GM12878 (cell line): ENCODE results near the gene STAG1. TPM values are rescaled to one million over a fixed set of nuclear protein-coding genes. Genes with fewer than 3 reads are reported as not detected.

Experiments used
- ATAC-seq: fragments of 200-7000 bp; cut with Tn5 transposase; 3 replicates; pipeline ENCODE4 v1.9.1; 2020; ENCODE audit warnings: mild to moderate bottlenecking, moderate library complexity
- BruUV-seq: library from RNA; stranded (reverse); fragments of 400-500 nt; replicated peaks from 2 replicates; lab custom pipeline; 2021; lab: Mats Ljungman, UMichigan
- CTCF ChIA-PET: fragments of 300-600 bp; sonication (Branson Sonifier 250); formaldehyde crosslinking; extraction: SDS; loops from one replicate; lab custom pipeline; 2021; ENCODE audit warnings: inconsistent platforms; lab: Yijun Ruan, JAX
- POLR2A ChIA-PET: fragments of 350-600 bp; formaldehyde crosslinking; extraction: SDS; loops from one replicate; lab custom pipeline; 2021; ENCODE audit warnings: inconsistent platforms; lab: Charles Lee
- RAD21 ChIA-PET: fragments of 300-600 bp; sonication (Branson Sonifier 250); formaldehyde crosslinking; loops from one replicate; lab custom pipeline; 2023; ENCODE audit warnings: antibody characterized with exemption; ENCODE audit not compliant: unreplicated experiment; lab: Charles Lee
- SMC1A ChIA-PET: fragments of 300-600 bp; sonication (Branson Sonifier 250); formaldehyde crosslinking; loops from one replicate; lab custom pipeline; 2023; ENCODE audit not compliant: unreplicated experiment, uncharacterized antibody; lab: Charles Lee
- DNase-seq: peaks from one replicate; pipeline ENCODE4 v3.0.0-alpha.2; 2011; ENCODE audit warnings: low read depth, low spot score
- FAIRE-seq: peaks from 3 replicates; lab custom pipeline; 2011; peaks lifted over from hg19 to GRCh38; lab: Jason Lieb, UNC
- H2AFZ ChIP-seq: 2 replicates; pipeline ENCODE4 v1.6.0; 2011; ENCODE audit warnings: low read depth, low read length, control low read depth; ENCODE audit not compliant: control insufficient read depth
- H3K27ac ChIP-seq: 2 replicates; pipeline ENCODE4 v1.5.1; 2011; ENCODE audit warnings: control low read depth; ENCODE audit not compliant: control insufficient read depth, insufficient read depth
- H3K27me3 ChIP-seq, 2 experiments: replicated peaks in 1 of 2; 2 replicates each; pipeline versions ENCODE4 v1.6.0 to v1.6.1; 2011; ENCODE audit warnings: low read length in 1 of 2; ENCODE audit not compliant: control insufficient read depth in 2 of 2, insufficient read depth in 2 of 2
- H3K36me3 ChIP-seq, 2 experiments: 2 replicates each; pipeline ENCODE4 v1.5.1; 2011; ENCODE audit warnings: low read length in 1 of 2; ENCODE audit not compliant: control insufficient read depth in 2 of 2, insufficient read depth in 2 of 2
- H3K4me1 ChIP-seq: 2 replicates; pipeline ENCODE4 v1.6.1; 2011; ENCODE audit warnings: mild to moderate bottlenecking, low read length, moderate library complexity, mixed read lengths; ENCODE audit not compliant: control insufficient read depth, insufficient read depth
- H3K4me2 ChIP-seq: 2 replicates; pipeline ENCODE4 v1.6.0; 2011; ENCODE audit warnings: control low read depth; ENCODE audit not compliant: control insufficient read depth, insufficient read depth
- H3K4me3 ChIP-seq: fragments of 200-600 bp; sonication (generic); 2 replicates; pipeline ENCODE4 v1.5.1; 2016
- H3K79me2 ChIP-seq: 2 replicates; pipeline ENCODE4 v1.6.0; 2011; ENCODE audit warnings: low read length; ENCODE audit not compliant: control insufficient read depth, insufficient read depth
- H3K9ac ChIP-seq: 2 replicates; pipeline ENCODE4 v1.8.0; 2011; ENCODE audit warnings: low read length, control low read depth, mixed read lengths; ENCODE audit not compliant: control insufficient read depth, insufficient read depth
- H3K9me3 ChIP-seq: replicated peaks from 3 replicates; pipeline ENCODE4 v1.5.1; 2011; ENCODE audit warnings: mild to moderate bottlenecking, low read length; ENCODE audit not compliant: control insufficient read depth, insufficient read depth
- H4K20me1 ChIP-seq: 2 replicates; pipeline ENCODE4 v1.6.0; 2011; ENCODE audit not compliant: control insufficient read depth, insufficient read depth
- HSF1 ChIP-seq: fragments of 150-350 bp; IDR thresholded peaks from 2 replicates; pipeline ENCODE4 v1.6.1; 2014; ENCODE audit warnings: mild to moderate bottlenecking, low read depth, low read length
- IRF4 ChIP-seq: IDR thresholded peaks from 2 replicates; pipeline ENCODE4 v1.6.1; 2011; ENCODE audit warnings: low read depth, low read length
- MYB ChIP-seq: fragments of 150-350 bp; IDR thresholded peaks from 2 replicates; pipeline ENCODE4 v1.6.1; 2014; ENCODE audit warnings: mild to moderate bottlenecking, low read depth, low read length, borderline replicate concordance
- NFYB ChIP-seq: IDR thresholded peaks from 2 replicates; pipeline ENCODE4 v1.6.1; 2011; ENCODE audit warnings: low read depth, mild to moderate bottlenecking, low read length, improper control_type of control experiment, moderate library complexity; ENCODE audit not compliant: insufficient read depth
- NRF1 ChIP-seq: conservative IDR thresholded peaks from 2 replicates; pipeline ENCODE4 v1.6.1; 2011; ENCODE audit warnings: mild to moderate bottlenecking, low read depth, low read length, improper control_type of control experiment
- PAX8 ChIP-seq: fragments of 450-650 bp; IDR thresholded peaks from 2 replicates; pipeline ENCODE4 v1.6.1; 2017; ENCODE audit warnings: mild to moderate bottlenecking, moderate library complexity
- RFX5 ChIP-seq: IDR thresholded peaks from 2 replicates; pipeline ENCODE4 v1.6.1; 2011; ENCODE audit warnings: low read depth, low read length, improper control_type of control experiment
- SPI1 ChIP-seq: IDR thresholded peaks from 2 replicates; pipeline ENCODE4 v1.6.1; 2011; ENCODE audit warnings: low read depth, mild to moderate bottlenecking, low read length, moderate library complexity, borderline replicate concordance; ENCODE audit not compliant: insufficient read depth
- WGBS: methylation state at CpG from one replicate; pipeline ENCODE4 v1.1.6; 2016; ENCODE audit warnings: low lambda C conversion rate; ENCODE audit not compliant: insufficient replicate concordance, insufficient coverage; ENCODE audit errors: missing lambda C conversion rate; 5-methylcytosine and 5-hydroxymethylcytosine counted together
- in situ Hi-C: fragments of 300-500 bp; cut with MboI; formaldehyde crosslinking; loops from 9 replicates; pipeline ENCODE4 v1.14.3; 2018; ENCODE audit warnings: mixed read lengths
- intact Hi-C: fragments of 100-400 bp; cut with micrococcal nuclease; formaldehyde crosslinking; loops from one replicate; pipeline ENCODE4 v1.14.2; 2022; ENCODE audit not compliant: unreplicated experiment
- polyA plus RNA-seq, 11 experiments: library from polyadenylated mRNA; depleted of rRNA in 4 of 11; unstranded in 6 of 11; stranded (reverse) in 5 of 11; fragments of >200 nt; fragmentation: Nextera tagmentation in 4 of 11; fragmentation: Illumina TruSeq in 1 of 11; extraction: Ambion mirVana in 4 of 11; extraction: Trizol in 1 of 11; gene quantifications; 1 replicate in 1 of 11; 2 replicates in 10 of 11; pipeline versions ENCODE4 v1.2.1 to v1.2.3, GENCODE V29; 2011 to 2016; ENCODE audit warnings: inconsistent platforms in 2 of 11, missing spikeins in 2 of 11, low read depth in 1 of 11
- total RNA-seq, 4 experiments: library from RNA; depleted of rRNA in 3 of 4; stranded (reverse); fragments of >200 nt in 3 of 4; fragmentation: Illumina TruSeq in 1 of 4; extraction: Trizol in 1 of 4; gene quantifications; 2 replicates each; pipeline versions ENCODE4 v1.2.1 to v1.2.3, GENCODE V29; 2013 to 2021

STAG1 gene
- total and polyA plus RNA-seq, 10 of the 15 experiments (the other 5 are each of a cell fraction or from before 2014, with no cell fraction given) = 4.4 to 30.1 (median 20.2) TPM

- H3K36me3 ChIP-seq = no peaks in the 10 kb centered on the region
- no peak overlapping the region for H3K9ac ChIP-seq
- ChIA-PET RAD21 (no interaction called here), CTCF (interaction anchor here (0.7 kb wide), 2 partner anchors 13 to 372 kb away, joined by 3 to 4 read pairs; no protein-coding TSS in a partner anchor), POLR2A (no interaction called here), SMC1A (no interaction called here)
- in situ Hi-C loops = no loop called here
- no peak overlapping the region for H3K4me3 ChIP-seq
- no peaks in the 10 kb centered on the region for H3K27me3 ChIP-seq
- no peak for FAIRE-seq
- H3K27ac ChIP-seq = no peak overlapping the region
- no peak overlapping the region for H3K4me2 ChIP-seq
- H2AFZ ChIP-seq = no peak overlapping the region
- peaks cover 2% of the 10 kb centered on the region; the same call in 1 of the 3 replicates for H3K9me3 ChIP-seq
- peak; percentile 49; the same call in 1 of the 2 replicates for TF ChIP-seq SPI1
- no peak for TF ChIP-seq HSF1
- H3K4me1 ChIP-seq = no peaks in the 10 kb centered on the region
- 67% methylated on average over 3 of the region's 3 CpGs for WGBS
- H3K79me2 ChIP-seq = peaks cover 33% of the 10 kb centered on the region
- no peaks in the 10 kb centered on the region for H4K20me1 ChIP-seq
- intact Hi-C loops = no loop called here
- peak; percentile 51; the same call in 2 of the 3 replicates for ATAC-seq
- DNase-seq = no peak
- no TSS peak for BruUV-seq
Observed at GRCh38 chr3:136682740-136683312, 69.4 kb downstream of the STAG1 start.

- Histone ChIP-seq H3K36me3 (no peaks in the 10 kb centered on the region), H3K27me3 (no peaks in the 10 kb centered on the region), H3K9me3 (no peaks in the 10 kb centered on the region; the same call in 2 of the 3 replicates), H3K9ac (no peak overlapping the region), H3K4me3 (no peak overlapping the region), H3K79me2 (peaks cover 39% of the 10 kb centered on the region), H3K27ac (no peak overlapping the region), H3K4me1 (peaks cover 6% of the 10 kb centered on the region), H4K20me1 (no peaks in the 10 kb centered on the region), H3K4me2 (no peak overlapping the region), H2AFZ (no peak overlapping the region)
- BruUV-seq = no TSS peak
- DNase-seq (no peak), FAIRE-seq (no peak), ATAC-seq (no peak)
- intact Hi-C loops (no loop called here), in situ Hi-C loops (no loop called here)
- ChIA-PET RAD21 (interaction anchor here (0.6 kb wide), 1 partner anchor 336 kb away, joined by 4 read pairs; no protein-coding TSS in a partner anchor), SMC1A (interaction anchor here (0.6 kb wide), 2 partner anchors 47 to 52 kb away, joined by 3 read pairs; no protein-coding TSS in a partner anchor), CTCF (no interaction called here), POLR2A (interaction anchor here (0.6 to 1.0 kb wide), 6 partner anchors 11 to 1723 kb away, joined by 3 to 6 read pairs (median 4); no protein-coding TSS in a partner anchor)
- no peak for TF ChIP-seq NRF1
- TF ChIP-seq PAX8 = no peak
- no peak for TF ChIP-seq MYB
- TF ChIP-seq NFYB = no peak
- no peak for TF ChIP-seq RFX5
- no peak for TF ChIP-seq IRF4
- WGBS = 95% methylated on average over 4 of the region's 4 CpGs
Observed at GRCh38 chr3:136678981-136679380, 73.2 kb downstream of the STAG1 start.
